H9 (cell line): ENCODE data around the gene CLIP1. TPM values are rescaled to one million over a fixed set of nuclear protein-coding genes. Genes with fewer than 3 reads are reported as not detected.

Experiments
- DNase-seq: peaks from one replicate; pipeline ENCODE4 v3.0.0-alpha.2; 2017
- H2AFZ ChIP-seq: one replicate; pipeline ENCODE4 v1.6.1; 2013; ENCODE audit warnings: mild to moderate bottlenecking, low read length, control low read depth, moderate library complexity
- H2AK5ac ChIP-seq: 2 replicates; pipeline ENCODE4 v1.6.1; 2013; ENCODE audit warnings: low read length, control low read depth, mixed read lengths; ENCODE audit not compliant: insufficient read length
- H2BK120ac ChIP-seq: one replicate; pipeline ENCODE4 v1.6.1; 2013; ENCODE audit warnings: low read depth, mild to moderate bottlenecking, low read length, control low read depth, inconsistent platforms; ENCODE audit not compliant: poor library complexity, severe bottlenecking
- H2BK12ac ChIP-seq: 2 replicates; pipeline ENCODE4 v1.6.1; 2013; ENCODE audit warnings: low read length, control low read depth, mixed read lengths, low read depth; ENCODE audit not compliant: insufficient read length
- H2BK15ac ChIP-seq: 2 replicates; pipeline ENCODE4 v1.6.1; 2013; ENCODE audit warnings: low read depth, low read length, control low read depth
- H2BK20ac ChIP-seq: one replicate; pipeline ENCODE4 v1.6.1; 2013; ENCODE audit warnings: low read depth, mild to moderate bottlenecking, low read length, control low read depth, inconsistent platforms; ENCODE audit not compliant: poor library complexity, severe bottlenecking
- H2BK5ac ChIP-seq: 2 replicates; pipeline ENCODE4 v1.6.1; 2013; ENCODE audit warnings: low read length, control low read depth, mixed read lengths; ENCODE audit not compliant: insufficient read length
- H3K14ac ChIP-seq: 2 replicates; pipeline ENCODE4 v1.6.1; 2013; ENCODE audit warnings: low read length, control low read depth; ENCODE audit not compliant: insufficient read depth
- H3K18ac ChIP-seq: 2 replicates; pipeline ENCODE4 v1.6.1; 2013; ENCODE audit warnings: low read depth, mild to moderate bottlenecking, mixed read lengths, low read length, control low read depth; ENCODE audit not compliant: insufficient read length
- H3K23ac ChIP-seq: 2 replicates; pipeline ENCODE4 v1.6.1; 2013; ENCODE audit warnings: low read length, control low read depth, mixed read lengths, low read depth; ENCODE audit not compliant: insufficient read length
- H3K23me2 ChIP-seq: 2 replicates; pipeline ENCODE4 v1.6.1; 2013; ENCODE audit warnings: low read depth, mild to moderate bottlenecking, mixed read lengths, low read length, control low read depth; ENCODE audit not compliant: insufficient read length, poor library complexity, severe bottlenecking
- H3K27ac ChIP-seq: 2 replicates; pipeline ENCODE4 v1.5.1; 2013; ENCODE audit warnings: low read length, control low read depth, mixed read lengths, low read depth; ENCODE audit not compliant: insufficient read length
- H3K27me3 ChIP-seq: 2 replicates; pipeline ENCODE4 v1.6.1; 2013; ENCODE audit warnings: low read length, control low read depth, inconsistent platforms; ENCODE audit not compliant: insufficient read depth
- H3K4ac ChIP-seq: 2 replicates; pipeline ENCODE4 v1.6.1; 2013; ENCODE audit warnings: low read depth, mild to moderate bottlenecking, control low read depth, inconsistent platforms, low read length, moderate library complexity
- H3K4me1 ChIP-seq: 2 replicates; pipeline ENCODE4 v1.6.1; 2013; ENCODE audit warnings: low read length, control low read depth, inconsistent platforms; ENCODE audit not compliant: insufficient read depth
- H3K4me2 ChIP-seq: 2 replicates; pipeline ENCODE4 v1.6.1; 2013; ENCODE audit warnings: low read length, control low read depth, mixed read lengths; ENCODE audit not compliant: insufficient read length, insufficient read depth
- H3K56ac ChIP-seq: 2 replicates; pipeline ENCODE4 v1.6.1; 2013; ENCODE audit warnings: low read depth, mild to moderate bottlenecking, mixed read lengths, low read length, control low read depth; ENCODE audit not compliant: insufficient read length
- H3K79me1 ChIP-seq: 2 replicates; pipeline ENCODE4 v1.6.1; 2013; ENCODE audit warnings: low read depth, mild to moderate bottlenecking, moderate library complexity, low read length, control low read depth, inconsistent platforms; ENCODE audit not compliant: insufficient read depth, poor library complexity, severe bottlenecking
- H3K79me2 ChIP-seq: 2 replicates; pipeline ENCODE4 v1.6.1; 2013; ENCODE audit warnings: low read length, control low read depth, inconsistent platforms; ENCODE audit not compliant: insufficient read depth
- H3K9ac ChIP-seq: 2 replicates; pipeline ENCODE4 v1.6.1; 2013; ENCODE audit warnings: low read length, control low read depth, mixed read lengths; ENCODE audit not compliant: insufficient read length; ENCODE audit errors: extremely low read depth
- H3K9me3 ChIP-seq: one replicate; pipeline ENCODE4 v1.6.1; 2013; ENCODE audit warnings: low read depth, low read length, inconsistent platforms; ENCODE audit not compliant: control insufficient read depth
- H3T11ph ChIP-seq: one replicate; pipeline ENCODE4 v1.6.1; 2013; ENCODE audit warnings: mild to moderate bottlenecking, low read length, control low read depth, inconsistent platforms
- H4K20me1 ChIP-seq: one replicate; pipeline ENCODE4 v1.6.1; 2013; ENCODE audit not compliant: control insufficient read depth, insufficient read length, insufficient read depth
- H4K5ac ChIP-seq: 2 replicates; pipeline ENCODE4 v1.6.1; 2013; ENCODE audit warnings: low read depth, mild to moderate bottlenecking, mixed read lengths, low read length, control low read depth; ENCODE audit not compliant: insufficient read length
- H4K8ac ChIP-seq: replicated peaks from 2 replicates; pipeline ENCODE4 v1.6.1; 2013; ENCODE audit warnings: low read length, control low read depth, mixed read lengths, low read depth; ENCODE audit not compliant: insufficient read length
- H4K91ac ChIP-seq: 2 replicates; pipeline ENCODE4 v1.6.1; 2013; ENCODE audit warnings: low read depth, mild to moderate bottlenecking, moderate library complexity, mixed read lengths, low read length, control low read depth; ENCODE audit not compliant: insufficient read length
- H3K27ac Mint-ChIP-seq, 3 experiments: 2 replicates in 2 of 3; 3 replicates in 1 of 3; pipeline ENCODE4 v1.8.0; 2020 to 2021; ENCODE audit warnings: mixed read lengths in 3 of 3, mild to moderate bottlenecking in 1 of 3, moderate library complexity in 1 of 3
- H3K27me3 Mint-ChIP-seq: 2 replicates; pipeline ENCODE4 v1.8.0; 2021; ENCODE audit warnings: low read depth, mild to moderate bottlenecking, moderate library complexity, mixed read lengths
- H3K36me3 Mint-ChIP-seq, 3 experiments: 2 replicates in 2 of 3; 3 replicates in 1 of 3; pipeline ENCODE4 v1.8.0; 2020 to 2021; ENCODE audit warnings: low read depth in 3 of 3, mixed read lengths in 3 of 3; ENCODE audit not compliant: insufficient read depth in 1 of 3
- H3K4me1 Mint-ChIP-seq, 2 experiments: 2 replicates each; pipeline ENCODE4 v1.8.0; 2020; ENCODE audit warnings: mixed read lengths in 2 of 2
- H3K4me3 Mint-ChIP-seq, 2 experiments: 2 replicates in 1 of 2; 3 replicates in 1 of 2; pipeline ENCODE4 v1.8.0; 2020 to 2021; ENCODE audit warnings: mild to moderate bottlenecking in 2 of 2, mixed read lengths in 2 of 2, moderate library complexity in 1 of 2
- H3K9me3 Mint-ChIP-seq, 2 experiments: 2 replicates in 1 of 2; 3 replicates in 1 of 2; pipeline ENCODE4 v1.8.0; 2020; ENCODE audit warnings: mild to moderate bottlenecking in 2 of 2, mixed read lengths in 2 of 2, moderate library complexity in 1 of 2
- CTCF ChIP-seq: fragments of 200-600 bp; sonication (generic); conservative IDR thresholded peaks from 3 replicates; pipeline ENCODE4 v1.8.0; 2021; ENCODE audit warnings: antibody characterized with exemption, mild to moderate bottlenecking
- WGBS: extraction: QIAGEN DNeasy Blood & Tissue Kit; methylation state at CpG from one replicate; pipeline ENCODE4 v1.1.7; 2013; ENCODE audit warnings: missing lambda C conversion rate, low lambda C conversion rate, mixed read lengths; ENCODE audit not compliant: insufficient read length; ENCODE audit errors: extremely low coverage; 5-methylcytosine and 5-hydroxymethylcytosine counted together
- total RNA-seq: library from RNA; stranded (reverse); gene quantifications from 2 replicates; pipeline ENCODE4 v1.2.1, GENCODE V29; 2021

Gene CLIP1
- total RNA-seq, 1 experiment from 2014 or later: 23.6 TPM

- H3K27ac ChIP-seq: no peak overlapping the region
- H3K4me2 ChIP-seq: no peak overlapping the region
- no peaks in the 10 kb centered on the region for H3K27me3 Mint-ChIP-seq
- H3K18ac ChIP-seq: no peak overlapping the region
- no peaks in the 10 kb centered on the region for H3K79me1 ChIP-seq
- H4K91ac ChIP-seq: no peak overlapping the region
- no peak overlapping the region for H3T11ph ChIP-seq
- no peak for TF ChIP-seq CTCF
- H3K56ac ChIP-seq: no peak overlapping the region
- no peaks in the 10 kb centered on the region for H3K36me3 Mint-ChIP-seq
- no CpG with 5 or more reads among the region's 12 CpGs for WGBS
- H3K14ac ChIP-seq: no peak overlapping the region
- H3K79me2 ChIP-seq: no peaks in the 10 kb centered on the region
- H2BK5ac ChIP-seq: no peak overlapping the region
- no peak overlapping the region for H3K27ac Mint-ChIP-seq
- no peaks in the 10 kb centered on the region for H3K23me2 ChIP-seq
- no peak overlapping the region for H3K4ac ChIP-seq
- H3K9me3 Mint-ChIP-seq: no peaks in the 10 kb centered on the region
- no peak overlapping the region for H2AK5ac ChIP-seq
- H3K27me3 ChIP-seq: no peaks in the 10 kb centered on the region
- H4K8ac ChIP-seq: no peak overlapping the region
- no peaks in the 10 kb centered on the region for H4K20me1 ChIP-seq
- no peak overlapping the region for H2BK20ac ChIP-seq
- no peak overlapping the region for H3K4me3 Mint-ChIP-seq
- no peak overlapping the region for H2BK15ac ChIP-seq
- no peak overlapping the region for H2AFZ ChIP-seq
- no peak overlapping the region for H3K23ac ChIP-seq
- H3K9ac ChIP-seq: no peak overlapping the region
- no peak overlapping the region for H2BK120ac ChIP-seq
- no peak overlapping the region for H2BK12ac ChIP-seq
- no peaks in the 10 kb centered on the region for H3K9me3 ChIP-seq
- no peak overlapping the region for H4K5ac ChIP-seq
- peaks cover 2 to 4% of the 10 kb centered on the region in 2 experiments; a peak in 3 of 4 replicates for H3K4me1 Mint-ChIP-seq
- no peak for DNase-seq
- no peaks in the 10 kb centered on the region for H3K4me1 ChIP-seq
Observed at GRCh38 chr12:122454250-122454721, 31.8 kb upstream of the CLIP1 start.
